ENCODE data around the gene TDRKH. TPM values are rescaled to one million over a fixed set of nuclear protein-coding genes. Genes with fewer than 3 reads are reported as not detected.
A peak's percentile ranks its signal among the peaks of the same experiment; 100 is the strongest.
"Not testable (repeated sequence)": the region's sequence is repeated elsewhere in the genome, so short reads cannot be mapped to it uniquely, and the experiment has no call there.

TDRKH gene
- total RNA-seq, 2 donors from 2014 or later, result 21.1 to 25.0 TPM

GRCh38 chr1:151798571-151798970 is 8.3 kb upstream of the TDRKH start:
- Histone ChIP-seq H3K27me3 (replicated peaks; ENCODE audit: insufficient read depth) (no peaks in the 10 kb centered on the region), H3K4me3 (no peak overlapping the region), H3K36me3 (no peaks in the 10 kb centered on the region), H3K4me1 (replicated peaks) (no peaks in the 10 kb centered on the region), H3K9me3 (no peaks in the 10 kb centered on the region), H3K27ac (no peak overlapping the region)
- 86% methylated on average over 5 of the region's 5 CpGs for WGBS
- TF ChIP-seq POLR2A (IDR thresholded peaks at IDR 0.05), result no peak
- intact Hi-C loops (cut with DNase I), result no loop called here
- DNase-seq (ENCODE audit: low spot score), result no peak

- intact Hi-C loops (cut with DNase I), result no loop called here
- Histone ChIP-seq H3K4me3 (peak overlapping the region; percentile 50 to 67), H3K9me3 (no peaks in the 10 kb centered on the region), H3K27ac (peak overlapping the region; percentile 39 to 67), H3K36me3 (no peaks in the 10 kb centered on the region), H3K4me1 (replicated peaks) (no peaks in the 10 kb centered on the region), H3K27me3 (replicated peaks; ENCODE audit: insufficient read depth) (no peaks in the 10 kb centered on the region)
- TF ChIP-seq POLR2AphosphoS5 (IDR thresholded peaks at IDR 0.05) (no peak), POLR2A (IDR thresholded peaks at IDR 0.05) (no peak), CTCF (IDR thresholded peaks at IDR 0.05) (no peak)
- WGBS, result under 1% methylated on average over 52 of the region's 52 CpGs
- no peak for DNase-seq (ENCODE audit: low spot score)
Observed at GRCh38 chr1:151790940-151791651, 796 bp upstream of the TDRKH start.

GRCh38 chr1:151787689-151788088 is 2.6 kb downstream of the TDRKH start:
- no peak for DNase-seq (ENCODE audit: low spot score)
- no peaks in the 10 kb centered on the region for H3K9me3 ChIP-seq
- no peak overlapping the region for H3K27ac ChIP-seq
- intact Hi-C loops (cut with DNase I), result no loop called here
- 100% methylated on average over 3 of the region's 3 CpGs for WGBS
- H3K4me3 ChIP-seq, result no peak overlapping the region
- TF ChIP-seq CTCF (IDR thresholded peaks at IDR 0.05) (no peak), POLR2A (IDR thresholded peaks at IDR 0.05) (no peak), POLR2AphosphoS5 (IDR thresholded peaks at IDR 0.05) (no peak)
- H3K4me1 ChIP-seq (replicated peaks), result no peaks in the 10 kb centered on the region
- H3K27me3 ChIP-seq (replicated peaks; ENCODE audit: insufficient read depth), result no peaks in the 10 kb centered on the region
- no peaks in the 10 kb centered on the region for H3K36me3 ChIP-seq

GRCh38 chr1:151783796-151784195 is 6.5 kb downstream of the TDRKH start:
- H3K27ac ChIP-seq, result no peak overlapping the region
- H3K36me3 ChIP-seq, result no peaks in the 10 kb centered on the region
- TF ChIP-seq POLR2AphosphoS5 (IDR thresholded peaks at IDR 0.05) (no peak), POLR2A (IDR thresholded peaks at IDR 0.05) (no peak), CTCF (IDR thresholded peaks at IDR 0.05) (no peak)
- H3K4me1 ChIP-seq (replicated peaks), result no peaks in the 10 kb centered on the region
- H3K4me3 ChIP-seq, result no peak overlapping the region
- WGBS, result 46% methylated on average over 2 of the region's 2 CpGs
- intact Hi-C loops (cut with DNase I), result no loop called here
- H3K9me3 ChIP-seq, result no peaks in the 10 kb centered on the region
- DNase-seq (ENCODE audit: low spot score), result no peak
- no peaks in the 10 kb centered on the region for H3K27me3 ChIP-seq (replicated peaks; ENCODE audit: insufficient read depth)

GRCh38 chr1:151782741-151783140 is 7.6 kb downstream of the TDRKH start:
- H3K27ac ChIP-seq, result no peak overlapping the region
- no peak for DNase-seq (ENCODE audit: low spot score)
- H3K36me3 ChIP-seq, result no peaks in the 10 kb centered on the region
- no peak overlapping the region for H3K4me3 ChIP-seq
- no peaks in the 10 kb centered on the region for H3K27me3 ChIP-seq (replicated peaks; ENCODE audit: insufficient read depth)
- WGBS, result 44% methylated on average over 3 of the region's 3 CpGs
- no peak for TF ChIP-seq POLR2AphosphoS5 (IDR thresholded peaks at IDR 0.05)
- TF ChIP-seq CTCF (IDR thresholded peaks at IDR 0.05), result no peak
- TF ChIP-seq POLR2A (IDR thresholded peaks at IDR 0.05), result no peak
- intact Hi-C loops (cut with DNase I), result no loop called here
- no peaks in the 10 kb centered on the region for H3K9me3 ChIP-seq
- H3K4me1 ChIP-seq (replicated peaks), result no peaks in the 10 kb centered on the region

GRCh38 chr1:151782026-151782425 is 8.3 kb downstream of the TDRKH start:
- H3K27me3 ChIP-seq (replicated peaks; ENCODE audit: insufficient read depth); DNase-seq (ENCODE audit: low spot score); H3K27ac ChIP-seq; H3K4me1 ChIP-seq (replicated peaks); H3K9me3 ChIP-seq; intact Hi-C loops (cut with DNase I); H3K36me3 ChIP-seq; H3K4me3 ChIP-seq: not testable (repeated sequence)
- WGBS, result 85% methylated on average over 5 of the region's 5 CpGs

- H3K9me3 ChIP-seq; H3K4me3 ChIP-seq; DNase-seq (ENCODE audit: low spot score); H3K27ac ChIP-seq; H3K27me3 ChIP-seq (replicated peaks; ENCODE audit: insufficient read depth); intact Hi-C loops (cut with DNase I); H3K36me3 ChIP-seq; H3K4me1 ChIP-seq (replicated peaks): not testable (repeated sequence)
- 91% methylated on average over 5 of the region's 5 CpGs for WGBS
Observed at GRCh38 chr1:151780736-151781135, 9.6 kb downstream of the TDRKH start.
